HK-2 (cell line): ENCODE measurements around the gene NAA15.
"Not testable (repeated sequence)": the region's sequence is repeated elsewhere in the genome, so short reads cannot be mapped to it uniquely, and the experiment has no call there.

Experiments used
- DNase-seq: peaks from one replicate; pipeline ENCODE4 v3.0.0-alpha.2; 2018; ENCODE audit not compliant: unreplicated experiment

The NAA15 gene

GRCh38 chr4:139361301-139361700 lies 60.0 kb downstream of the NAA15 start:
- no peak for DNase-seq

- no peak for DNase-seq
These were observed 66.3 kb downstream of the NAA15 start for GRCh38 chr4:139367421-139368090.

- DNase-seq: no peak
These were observed 67.7 kb downstream of the NAA15 start for GRCh38 chr4:139368998-139369397.

- no peak for DNase-seq
These were observed 72.9 kb downstream of the NAA15 start for GRCh38 chr4:139374251-139374650.

- no peak for DNase-seq
These were observed 85.1 kb downstream of the NAA15 start for GRCh38 chr4:139386421-139386820.

- DNase-seq: no peak
These were observed 87.8 kb downstream of the NAA15 start for GRCh38 chr4:139389102-139389501.

- DNase-seq: no peak
These were observed 88.7 kb downstream of the NAA15 start for GRCh38 chr4:139389991-139390390.

- DNase-seq: no peak
These were observed 90.4 kb downstream of the NAA15 start for GRCh38 chr4:139391731-139392130.

GRCh38 chr4:139392797-139393196 lies 91.5 kb downstream of the NAA15 start:
- DNase-seq: no peak

- no peak for DNase-seq
These were observed 100.1 kb downstream of the NAA15 start for GRCh38 chr4:139401368-139401767.

- no peak for DNase-seq
These were observed 101.1 kb downstream of the NAA15 start for GRCh38 chr4:139402436-139402835.

GRCh38 chr4:139403462-139403861 lies 102.2 kb downstream of the NAA15 start:
- DNase-seq: no peak

GRCh38 chr4:139410312-139410711 lies 109.0 kb downstream of the NAA15 start:
- DNase-seq: no peak

GRCh38 chr4:139414671-139415210 lies 113.4 kb downstream of the NAA15 start:
- not testable (repeated sequence) for DNase-seq

- no peak for DNase-seq
These were observed 114.9 kb downstream of the NAA15 start for GRCh38 chr4:139416073-139416673.

GRCh38 chr4:139419388-139419914 lies 118.1 kb downstream of the NAA15 start:
- no peak for DNase-seq

GRCh38 chr4:139420652-139421051 lies 119.3 kb downstream of the NAA15 start:
- no peak for DNase-seq

GRCh38 chr4:139436122-139436521 lies 134.8 kb downstream of the NAA15 start:
- no peak for DNase-seq

- DNase-seq: no peak
These were observed 136.8 kb downstream of the NAA15 start for GRCh38 chr4:139438141-139438540.

- DNase-seq: no peak
These were observed 139.7 kb downstream of the NAA15 start for GRCh38 chr4:139441029-139441428.

- no peak for DNase-seq
These were observed 142.4 kb downstream of the NAA15 start for GRCh38 chr4:139443661-139444060.

- DNase-seq: not testable (repeated sequence)
These were observed 143.6 kb downstream of the NAA15 start for GRCh38 chr4:139444881-139445280.

GRCh38 chr4:139447078-139447477 lies 145.8 kb downstream of the NAA15 start:
- DNase-seq: not testable (repeated sequence)
